ENCODE measurements around the gene PBX3.

The PBX3 gene

GRCh38 chr9:125985142-125985997, 238.2 kb downstream of the PBX3 start:
- DNase-seq: no peak

GRCh38 chr9:125985998-125986655, 239.0 kb downstream of the PBX3 start:
- no peak for DNase-seq

GRCh38 chr9:125986966-125987365, 239.8 kb downstream of the PBX3 start:
- DNase-seq: peak; percentile 4

GRCh38 chr9:125987420-125987819, 240.2 kb downstream of the PBX3 start:
- peak; percentile 2 for DNase-seq

- DNase-seq: peak; percentile 3
Measured at GRCh38 chr9:125988479-125989050, 241.4 kb downstream of the PBX3 start.

GRCh38 chr9:125989090-125989501, 241.9 kb downstream of the PBX3 start:
- DNase-seq: peak; percentile 11

- DNase-seq: peak; percentile 8
Measured at GRCh38 chr9:125989524-125990180, 242.5 kb downstream of the PBX3 start.

GRCh38 chr9:125990186-125990792, 243.1 kb downstream of the PBX3 start:
- DNase-seq: peak; percentile 10

- no peak for DNase-seq
Measured at GRCh38 chr9:125990793-125991220, 243.6 kb downstream of the PBX3 start.

- peak; percentile 2 for DNase-seq
Measured at GRCh38 chr9:125991886-125992529, 244.8 kb downstream of the PBX3 start.

- DNase-seq: no peak
Measured at GRCh38 chr9:125992557-125992956, 245.4 kb downstream of the PBX3 start.

- DNase-seq: no peak
Measured at GRCh38 chr9:125993466-125993865, 246.3 kb downstream of the PBX3 start.

GRCh38 chr9:125994066-125994943, 247.1 kb downstream of the PBX3 start:
- no peak for DNase-seq

GRCh38 chr9:125995006-125995405, 247.8 kb downstream of the PBX3 start:
- DNase-seq: no peak

- no peak for DNase-seq
Measured at GRCh38 chr9:125995706-125996105, 248.5 kb downstream of the PBX3 start.

- DNase-seq: no peak
Measured at GRCh38 chr9:125996791-125997190, 249.6 kb downstream of the PBX3 start.

GRCh38 chr9:125997196-125997823, 250.1 kb downstream of the PBX3 start:
- no peak for DNase-seq

GRCh38 chr9:125998837-125999503, 251.8 kb downstream of the PBX3 start:
- no peak for DNase-seq

- DNase-seq: no peak
Measured at GRCh38 chr9:125999504-125999881, 252.3 kb downstream of the PBX3 start.

GRCh38 chr9:126000256-126000655, 253.1 kb downstream of the PBX3 start:
- no peak for DNase-seq

All from activated T-cell treated with anti-CD3 and anti-CD28 coated beads, Interleukin-2, amount 50 U/mL, for 1 hour (primary cell).